ENCODE measurements around the gene ZNF835. TPM values are rescaled to one million over a fixed set of nuclear protein-coding genes. Genes with fewer than 3 reads are reported as not detected.

Gene ZNF835
- total RNA-seq, 1 experiment from 2014 or later: 0.07 TPM

GRCh38 chr19:56625708-56626107 is 45.8 kb downstream of the ZNF835 start:
- Mint-ChIP-seq H3K36me3 (ENCODE audit: insufficient read depth in 1 of 3, low read depth in 3 of 3) (peaks cover 50 to 69% (median 58%) of the 10 kb centered on the region in 3 experiments), H3K9me3 (peaks cover 92 to 96% of the 10 kb centered on the region in 2 experiments)

More at GRCh38 chr19:56625708-56626107, 45.8 kb downstream of the ZNF835 start:
- no peak overlapping the region for H2BK12ac ChIP-seq (ENCODE audit: insufficient read length, low read depth, low read length)
- H3K14ac ChIP-seq (ENCODE audit: insufficient read depth, low read length): no peak overlapping the region
- H2BK20ac ChIP-seq (ENCODE audit: low read depth, low read length, poor library complexity, severe bottlenecking): no peak overlapping the region
- no peak overlapping the region for H2BK120ac ChIP-seq (ENCODE audit: low read depth, low read length, poor library complexity, severe bottlenecking)
- H3K4me2 ChIP-seq (ENCODE audit: insufficient read depth, insufficient read length, low read length): no peak overlapping the region
- H3K18ac ChIP-seq (ENCODE audit: insufficient read length, low read depth, low read length): no peak overlapping the region
- Mint-ChIP-seq H3K4me1 (no peaks in the 10 kb centered on the region), H3K27ac (no peak overlapping the region), H3K4me3 (no peak overlapping the region), H3K27me3 (ENCODE audit: low read depth) (0 out of 2 replicates have a peak, but pooled peaks cover 2% of the 10 kb centered on the region)
- H3K56ac ChIP-seq (ENCODE audit: insufficient read length, low read depth, low read length): no peak overlapping the region
- no peak overlapping the region for H2AK5ac ChIP-seq (ENCODE audit: insufficient read length, low read length)
- H3K79me1 ChIP-seq (ENCODE audit: insufficient read depth, low read depth, low read length, poor library complexity, severe bottlenecking): no peaks in the 10 kb centered on the region
- no peaks in the 10 kb centered on the region for H3K4me1 ChIP-seq (ENCODE audit: insufficient read depth, low read length)
- H2BK15ac ChIP-seq (ENCODE audit: low read depth, low read length): no peak overlapping the region
- no peaks in the 10 kb centered on the region for H3K9me3 ChIP-seq (ENCODE audit: control insufficient read depth, low read depth, low read length)
- no peak overlapping the region for H3K4ac ChIP-seq (ENCODE audit: low read depth, low read length)
- H4K5ac ChIP-seq (ENCODE audit: insufficient read length, low read depth, low read length): no peak overlapping the region
- H3T11ph ChIP-seq (ENCODE audit: low read length): no peak overlapping the region
- H3K27ac ChIP-seq (ENCODE audit: insufficient read length, low read depth, low read length): no peak overlapping the region
- no peak overlapping the region for H2AFZ ChIP-seq (ENCODE audit: low read length)
- no peaks in the 10 kb centered on the region for H3K79me2 ChIP-seq (ENCODE audit: insufficient read depth, low read length)
- no peak overlapping the region for H2BK5ac ChIP-seq (ENCODE audit: insufficient read length, low read length)
- no peak for TF ChIP-seq CTCF (conservative IDR thresholded peaks at IDR 0.05)
- DNase-seq: no peak
- no peaks in the 10 kb centered on the region for H3K23me2 ChIP-seq (ENCODE audit: insufficient read length, low read depth, low read length, poor library complexity, severe bottlenecking)
- no peaks in the 10 kb centered on the region for H3K27me3 ChIP-seq (ENCODE audit: insufficient read depth, low read length)
- H4K20me1 ChIP-seq (ENCODE audit: control insufficient read depth, insufficient read depth, insufficient read length): no peaks in the 10 kb centered on the region
- WGBS (ENCODE audit: extremely low coverage, insufficient read length, low lambda C conversion rate): no CpG with 5 or more reads among the region's 9 CpGs
- H4K91ac ChIP-seq (ENCODE audit: insufficient read length, low read depth, low read length): no peak overlapping the region
- no peak overlapping the region for H3K23ac ChIP-seq (ENCODE audit: insufficient read length, low read depth, low read length)
- H4K8ac ChIP-seq (replicated peaks; ENCODE audit: insufficient read length, low read depth, low read length): no peak overlapping the region
- no peak overlapping the region for H3K9ac ChIP-seq (ENCODE audit: extremely low read depth, insufficient read length, low read length)
